Posterior vena cava (tissue), 2 donors: ENCODE results near the gene ANKRD34A. TPM values are rescaled to one million over a fixed set of nuclear protein-coding genes. Genes with fewer than 3 reads are reported as not detected.
"Not testable (repeated sequence)": the region's sequence is repeated elsewhere in the genome, so short reads cannot be mapped to it uniquely, and the experiment has no call there.

ENCODE experiments used
- DNase-seq: peaks from one replicate; pipeline ENCODE4 v3.0.0-alpha.2; 2020; ENCODE audit warnings: low spot score
- intact Hi-C, 2 donors: fragments of 100-400 bp; cut with DNase I; formaldehyde crosslinking; loops; one replicate each; pipeline versions ENCODE4 v1.14.1 to v1.14.2; 2022 to 2023
- total RNA-seq, 2 donors: library from RNA; stranded (reverse); fragmentation: NEBNext Ultra II Directional; extraction: Animal tissue kit (Norgen Biotek cat#: 25700); gene quantifications; one replicate each; pipeline ENCODE4 v1.2.1, GENCODE V29; 2021
- donor health status: DM: yes; HTN: yes; CAD: no.
- donor health status: DM: yes; HTN: yes; CAD: no.

The ANKRD34A gene
- total RNA-seq, 2 donors from 2014 or later, result 2.3 TPM

DNA sequence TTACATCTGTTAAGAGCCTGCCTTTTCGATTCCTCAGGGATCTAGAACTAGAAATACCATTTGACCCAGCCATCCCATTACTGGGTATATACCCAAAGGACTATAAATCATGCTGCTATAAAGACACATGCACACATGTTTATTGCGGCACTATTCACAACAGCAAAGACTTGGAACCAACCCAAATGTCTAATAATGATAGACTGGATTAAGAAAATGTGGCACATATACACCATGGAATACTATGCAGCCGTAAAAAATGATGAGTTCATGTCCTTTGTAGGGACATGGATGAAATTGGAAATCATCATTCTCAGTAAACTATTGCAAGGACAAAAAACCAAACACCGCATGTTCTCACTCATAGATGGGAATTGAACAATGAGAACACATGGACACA lies 44.1 kb downstream of the ANKRD34A start:
- DNase-seq, intact Hi-C loops: not testable (repeated sequence)

DNA sequence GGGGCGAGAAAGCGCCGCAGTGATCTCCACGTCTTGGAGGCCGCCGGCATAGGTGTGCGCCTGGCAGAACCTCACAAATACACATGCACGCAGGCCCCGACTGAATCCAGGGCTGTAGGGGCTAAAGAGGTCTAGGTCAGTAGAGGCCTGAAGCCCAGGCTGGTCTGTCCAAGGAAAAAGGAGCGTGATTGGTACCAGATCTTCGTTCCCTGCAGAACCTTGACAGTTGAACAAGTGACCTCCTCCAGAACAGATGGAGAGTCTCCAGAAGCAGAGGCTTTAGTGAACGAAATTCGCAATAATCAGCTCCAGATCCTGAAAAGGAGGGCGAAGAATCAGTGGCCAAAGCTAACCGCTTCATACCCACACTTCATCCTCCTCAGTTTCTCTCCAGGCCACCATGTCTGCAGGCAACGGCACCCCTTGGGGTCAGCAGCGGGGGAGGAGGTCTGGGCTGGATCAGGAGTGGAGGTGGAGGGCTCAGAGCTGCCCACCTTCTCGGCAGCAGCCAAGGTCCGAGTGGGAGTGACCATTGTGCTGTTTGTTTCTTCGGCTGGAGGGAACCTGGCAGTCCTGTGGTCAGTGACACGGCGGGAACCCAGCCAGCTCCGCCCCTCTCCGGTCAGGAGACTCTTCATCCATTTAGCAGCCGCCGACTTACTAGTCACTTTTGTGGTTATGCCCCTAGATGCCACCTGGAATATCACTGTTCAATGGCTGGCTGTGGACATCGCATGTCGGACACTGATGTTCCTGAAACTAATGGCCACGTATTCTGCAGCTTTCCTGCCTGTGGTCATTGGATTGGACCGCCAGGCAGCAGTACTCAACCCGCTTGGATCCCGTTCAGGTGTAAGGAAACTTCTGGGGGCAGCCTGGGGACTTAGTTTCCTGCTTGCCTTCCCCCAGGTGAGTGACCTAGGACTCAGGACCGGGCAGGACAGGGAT lies 45.1 kb downstream of the ANKRD34A start:
- intact Hi-C loops, result loop anchor here in 1 of 2 donors (5.0 to 10.0 kb wide), 2 partner anchors 43 to 64 kb away; partner anchors contain the start of genes ANKRD34A, PIAS3 and POLR3GL
- peak; percentile 86 for DNase-seq

DNA sequence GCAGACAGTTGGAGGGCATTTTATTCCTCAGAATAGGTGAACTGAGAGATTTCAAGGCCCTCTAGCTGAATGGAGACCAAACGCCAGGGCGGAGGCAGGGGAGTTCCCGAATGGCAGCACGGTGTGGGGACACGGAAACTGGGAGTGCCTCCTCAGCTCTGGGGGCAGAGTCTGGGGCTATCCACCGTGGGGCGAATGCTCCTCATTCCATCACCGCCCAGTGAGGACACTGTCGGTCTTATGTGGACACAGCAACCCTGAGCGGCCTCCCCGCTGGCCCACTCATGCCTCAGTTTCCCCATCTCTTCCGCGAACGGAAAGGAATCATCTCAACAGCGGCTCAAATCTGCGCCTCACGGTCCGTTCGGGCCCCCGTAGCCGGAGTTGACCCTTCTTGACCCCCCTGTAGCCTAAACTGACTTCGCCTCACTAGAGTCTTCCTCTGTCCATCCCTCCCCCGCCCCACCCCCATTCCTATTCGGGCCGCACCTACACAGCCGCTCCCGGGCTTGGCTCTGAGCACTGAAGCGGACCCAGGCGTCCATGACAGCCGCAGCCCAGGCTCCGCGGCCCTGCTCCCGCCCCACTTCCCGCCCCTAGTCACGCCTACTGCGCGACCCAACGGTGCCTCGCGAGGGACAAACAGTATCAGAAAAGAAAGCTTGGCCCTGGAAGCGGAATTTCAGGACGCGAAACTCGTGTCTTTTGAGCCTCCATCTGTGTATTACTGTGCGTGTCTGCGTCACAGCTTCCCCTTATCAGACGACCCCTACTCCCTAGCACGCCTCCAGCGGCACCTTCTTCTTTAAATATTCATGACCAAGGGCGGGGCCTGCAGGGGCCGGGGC lies 46.0 kb downstream of the ANKRD34A start, which contains the start of gene PEX11B:
TSS of gene PEX11B (minus strand) at position 574 of the 848 bp plus-strand sequence. CDS start at position 545, 29 bp downstream.
- peak; percentile 96 for DNase-seq
- intact Hi-C loops, result loop anchor here in 1 of 2 donors (5.0 to 10.0 kb wide), 2 partner anchors 44 to 64 kb away; partner anchors contain the start of genes ANKRD34A, PIAS3 and POLR3GL

DNA sequence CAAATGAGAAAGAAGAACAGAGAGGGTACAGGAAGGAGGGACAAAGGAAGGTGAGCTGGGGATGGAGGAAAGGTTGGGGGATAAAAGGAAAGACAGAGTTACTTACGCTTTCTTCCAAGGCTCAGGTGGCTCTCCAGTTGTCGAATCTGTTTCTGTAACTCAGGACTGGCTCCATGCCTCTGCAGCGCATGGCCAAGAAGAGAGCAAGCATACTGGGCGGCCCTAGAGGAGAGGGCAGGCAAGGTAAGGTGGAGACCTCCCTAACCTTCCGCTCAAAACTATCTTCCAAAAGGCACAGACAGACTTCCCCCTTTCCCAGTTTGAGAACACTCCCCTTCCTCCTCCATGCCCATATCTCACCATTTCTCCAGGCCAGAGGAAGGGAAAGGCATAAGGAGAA lies 46.8 kb downstream of the ANKRD34A start:
- intact Hi-C loops, result loop anchor here in 1 of 2 donors (5.0 to 10.0 kb wide), 2 partner anchors 45 to 63 kb away; partner anchors contain the start of genes ANKRD34A, PIAS3 and POLR3GL
- no peak for DNase-seq

DNA sequence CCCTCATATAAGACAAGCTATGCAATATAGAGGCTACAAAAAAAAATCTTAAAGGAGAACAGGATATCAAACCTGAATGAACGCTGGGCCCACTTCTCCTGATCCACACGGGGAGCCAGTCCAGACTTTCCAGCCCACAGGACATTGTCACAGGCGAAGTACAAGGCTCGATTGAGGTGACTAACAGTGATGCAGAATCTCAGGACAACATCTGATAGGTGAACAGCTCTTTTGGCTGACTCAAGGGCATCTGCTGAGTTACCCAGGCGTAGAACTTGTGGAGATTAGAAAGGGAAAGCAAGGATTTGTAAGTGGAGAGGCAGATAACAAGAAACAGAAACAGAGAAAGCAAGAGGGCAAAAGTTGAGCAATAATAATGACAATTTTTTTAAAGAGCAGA lies 47.6 kb downstream of the ANKRD34A start:
- no peak for DNase-seq
- intact Hi-C loops, result loop anchor here in 1 of 2 donors (5.0 to 10.0 kb wide), 2 partner anchors 46 to 62 kb away; partner anchors contain the start of genes ANKRD34A, PIAS3 and POLR3GL

DNA sequence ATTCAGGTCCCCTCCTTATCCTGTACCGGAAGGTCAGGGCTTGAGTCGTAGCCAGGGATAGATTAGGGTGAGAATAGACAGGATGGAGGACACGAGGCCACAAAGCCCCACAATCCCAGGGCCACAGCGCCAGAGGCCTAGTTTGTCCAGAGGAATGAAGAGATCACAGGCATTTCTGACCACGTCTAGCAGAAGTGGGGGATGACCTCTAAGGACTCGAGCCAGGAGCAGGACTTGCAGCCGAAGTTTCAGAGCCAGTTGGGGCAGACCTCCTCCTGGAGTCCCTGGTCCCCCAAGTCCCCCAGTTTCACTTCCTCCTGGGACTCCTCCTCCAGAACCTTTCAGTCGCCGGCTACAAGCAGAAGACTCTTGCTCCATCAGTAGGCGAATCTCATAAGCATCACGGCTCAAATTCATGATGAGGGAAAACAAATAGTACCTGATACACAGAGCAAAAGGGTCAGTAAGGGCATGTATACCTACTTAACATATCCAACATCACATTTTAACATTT lies 52.2 kb downstream of the ANKRD34A start:
- DNase-seq, result no peak
- intact Hi-C loops, result loop anchor here in 1 of 2 donors (10.0 kb wide), 1 partner anchor 57 kb away; the partner anchor contains the start of gene PIAS3

Other genes with a start within 250 kb of the ANKRD34A start
- gene CD160, start 245.1 kb downstream of the ANKRD34A start, total RNA-seq, result not detected
- gene RNF115, start 140.5 kb downstream of the ANKRD34A start, total RNA-seq, result 10 to 100 TPM; 28.5 to 69.0 TPM
- gene POLR3C, start 140.4 kb downstream of the ANKRD34A start, total RNA-seq, result 10 to 100 TPM; 22.1 to 25.3 TPM
- 1 to 10 TPM; 1.8 to 2.5 TPM for gene NUDT17, start 118.9 kb downstream of the ANKRD34A start, total RNA-seq
- gene PIAS3, start 105.5 kb downstream of the ANKRD34A start, total RNA-seq, result 10 to 100 TPM; 28.6 to 34.7 TPM
- gene ANKRD35, start 78.7 kb downstream of the ANKRD34A start, total RNA-seq, result 1 to 10 TPM; 5.0 to 7.0 TPM
- gene ITGA10, start 54.5 kb downstream of the ANKRD34A start, total RNA-seq, result 1 to 10 TPM; 5.7 to 9.0 TPM
- 10 to 100 TPM; 19.8 to 24.4 TPM for gene PEX11B, start 45.9 kb downstream of the ANKRD34A start, total RNA-seq
- gene RBM8A, start 37.1 kb downstream of the ANKRD34A start, total RNA-seq, result 10 to 100 TPM; 81.0 to 83.3 TPM
- gene LIX1L, start 6.6 kb downstream of the ANKRD34A start, total RNA-seq, result 10 to 100 TPM; 45.5 to 45.8 TPM
- 10 to 100 TPM; 22.8 to 23.8 TPM for gene POLR3GL, start 115 bp upstream of the ANKRD34A start, total RNA-seq
- 100 to 1,000 TPM; 393 to 441 TPM for gene TXNIP, start 32.0 kb upstream of the ANKRD34A start, total RNA-seq
- gene HJV, start 57.2 kb upstream of the ANKRD34A start, total RNA-seq, result not detected
- gene NBPF10, start 180.2 kb upstream of the ANKRD34A start, total RNA-seq, result 1 to 10 TPM; 2.4 to 3.4 TPM